SHP77 (cell line): Measurements from ENCODE around the gene EIF4A3.

Experiments
- DNase-seq, 2 experiments: peaks; one replicate each; lab custom pipeline; 2025; lab: John Stamatoyannopoulos, UW

EIF4A3 gene

DNA sequence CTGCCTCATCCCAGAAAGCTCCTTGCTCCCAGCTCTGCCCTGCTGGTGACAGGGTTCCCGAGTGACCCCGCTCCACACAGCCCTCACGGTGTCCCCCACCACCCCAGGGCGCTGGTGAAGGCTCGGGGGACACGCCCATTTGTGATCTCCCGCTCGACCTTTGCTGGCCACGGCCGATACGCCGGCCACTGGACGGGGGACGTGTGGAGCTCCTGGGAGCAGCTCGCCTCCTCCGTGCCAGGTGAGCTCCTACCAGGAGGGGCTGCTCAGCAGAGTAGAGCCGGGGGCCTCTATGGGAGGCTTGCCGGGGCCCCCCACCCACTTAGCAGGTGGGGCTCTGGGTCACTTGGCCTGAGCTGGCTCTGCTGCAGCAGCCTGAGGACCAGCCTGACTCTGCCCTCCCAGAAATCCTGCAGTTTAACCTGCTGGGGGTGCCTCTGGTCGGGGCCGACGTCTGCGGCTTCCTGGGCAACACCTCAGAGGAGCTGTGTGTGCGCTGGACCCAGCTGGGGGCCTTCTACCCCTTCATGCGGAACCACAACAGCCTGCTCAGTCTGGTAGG lies 34.4 kb downstream of the EIF4A3 start:
- DNase-seq = no peak

DNA sequence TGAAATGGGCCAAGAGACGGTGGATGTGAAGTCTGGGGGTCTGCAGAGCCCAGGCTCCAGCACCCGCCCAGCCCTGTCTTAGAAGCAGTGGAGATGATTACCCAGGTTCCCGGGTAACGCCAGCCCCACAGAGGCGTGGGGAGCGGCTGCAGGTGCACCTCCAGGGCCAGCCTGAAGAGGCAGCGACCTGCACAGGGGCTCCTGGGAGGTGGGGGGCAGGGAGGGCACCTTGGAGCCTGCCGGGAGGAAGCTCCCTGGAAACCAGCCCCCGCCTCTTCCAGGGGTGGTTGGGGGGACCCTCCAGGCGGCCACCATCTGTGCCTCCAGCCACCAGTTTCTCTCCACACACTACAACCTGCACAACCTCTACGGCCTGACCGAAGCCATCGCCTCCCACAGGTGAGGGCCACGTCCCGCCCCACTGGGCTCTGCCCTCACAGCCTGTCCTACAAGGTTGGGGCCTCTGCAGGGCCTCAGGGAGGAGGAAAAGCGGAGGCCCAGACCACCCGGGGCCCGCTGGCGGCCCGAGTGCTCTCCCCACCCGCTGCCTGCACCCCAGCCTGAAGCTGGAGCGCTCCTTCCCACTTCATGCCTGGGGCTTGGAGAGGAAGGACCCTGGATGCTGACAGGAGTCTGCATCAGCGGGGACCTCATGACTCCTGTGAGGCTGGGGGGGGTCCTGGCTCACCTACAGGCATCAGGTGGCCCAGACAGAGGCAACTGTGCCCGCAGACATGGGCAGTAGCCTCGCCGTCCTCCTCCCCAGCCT lies 35.0 kb downstream of the EIF4A3 start:
- DNase-seq = no peak

DNA sequence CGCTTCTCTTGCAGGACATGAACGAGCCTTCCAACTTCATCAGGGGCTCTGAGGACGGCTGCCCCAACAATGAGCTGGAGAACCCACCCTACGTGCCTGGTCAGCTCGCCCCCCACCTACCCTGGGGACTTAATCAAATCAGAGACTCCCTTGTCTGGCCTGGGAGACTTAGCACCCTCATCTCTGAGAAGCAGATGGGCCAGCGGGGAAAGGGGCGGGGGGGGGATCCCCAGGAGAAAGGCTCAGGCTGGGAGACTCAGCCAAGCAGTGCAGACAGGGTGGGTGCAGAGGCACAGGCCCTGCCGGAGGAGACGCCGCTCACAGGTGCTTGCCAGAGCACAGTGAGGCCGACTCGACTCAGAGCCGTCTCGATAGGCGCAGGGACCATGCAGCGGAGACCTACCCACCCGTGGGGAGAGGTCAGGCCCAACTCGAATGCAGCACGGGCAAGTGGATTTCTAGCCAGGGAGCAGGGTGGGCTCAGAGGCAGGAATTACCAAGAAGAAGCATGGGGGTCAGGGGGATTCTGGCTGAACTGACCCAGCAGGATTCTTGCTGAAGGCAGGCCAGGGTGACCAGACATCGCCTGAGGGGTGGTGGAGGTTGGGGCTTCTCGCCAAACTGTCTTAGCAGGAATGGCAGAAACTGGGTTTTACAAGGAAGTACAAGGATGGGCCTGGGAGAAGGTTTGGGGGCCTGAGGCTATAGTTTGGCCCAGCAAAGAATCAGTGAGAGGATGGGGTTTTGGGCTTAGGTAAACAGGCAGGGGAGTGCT lies 35.8 kb downstream of the EIF4A3 start:
- DNase-seq = no peak

DNA sequence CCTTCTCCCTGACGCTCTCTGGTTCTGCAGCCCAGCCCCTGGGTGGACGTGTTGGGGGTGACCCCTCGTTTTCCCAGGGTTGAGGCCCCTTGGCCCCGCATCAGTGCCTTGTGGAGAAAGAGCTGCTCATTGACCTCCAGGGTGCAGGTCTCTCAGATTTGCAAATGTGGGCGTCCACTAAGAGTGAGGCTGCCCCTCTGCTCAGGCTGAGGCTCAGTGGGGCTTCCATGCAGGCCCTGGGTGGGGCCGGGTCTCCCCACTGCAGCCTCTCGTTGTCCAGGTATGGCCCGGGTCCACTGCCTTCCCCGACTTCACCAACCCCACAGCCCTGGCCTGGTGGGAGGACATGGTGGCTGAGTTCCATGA lies 36.5 kb downstream of the EIF4A3 start:
- no peak for DNase-seq

DNA sequence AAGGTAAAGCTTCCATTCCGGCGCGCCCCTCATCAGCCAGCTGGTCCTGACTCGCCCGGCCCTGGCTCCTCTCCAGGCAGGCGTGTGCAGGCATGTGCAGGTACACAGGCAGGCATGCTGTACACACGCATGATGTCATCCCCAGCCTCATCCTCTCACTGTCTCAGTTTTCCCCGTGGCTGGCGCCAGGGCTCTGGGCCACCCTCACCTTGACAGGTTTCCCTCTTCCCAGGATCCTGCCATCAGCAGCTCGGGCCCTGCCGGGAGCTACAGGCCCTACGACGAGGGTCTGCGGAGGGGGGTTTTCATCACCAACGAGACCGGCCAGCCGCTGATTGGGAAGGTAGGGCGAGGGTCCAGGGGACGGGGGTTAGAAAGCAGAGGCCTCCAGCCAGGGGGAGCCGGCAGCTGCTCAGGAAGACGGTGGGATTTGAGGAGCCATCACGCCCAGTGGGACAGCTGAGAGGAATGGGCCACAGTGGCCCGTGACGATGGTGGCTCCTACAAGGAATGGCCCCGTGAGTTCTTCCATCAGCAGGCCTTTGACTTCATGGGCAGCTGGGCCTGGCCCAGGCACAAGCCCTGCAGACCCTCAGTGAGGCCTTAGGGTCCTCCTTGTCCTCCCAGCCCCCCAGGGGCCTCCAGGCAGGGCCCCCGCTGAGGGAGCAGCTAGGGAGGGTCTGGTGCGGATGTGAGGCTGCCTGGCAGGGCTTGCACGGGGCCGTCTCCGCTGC lies 37.0 kb downstream of the EIF4A3 start:
- DNase-seq = peak in 1 of 2 experiments; percentile 40

DNA sequence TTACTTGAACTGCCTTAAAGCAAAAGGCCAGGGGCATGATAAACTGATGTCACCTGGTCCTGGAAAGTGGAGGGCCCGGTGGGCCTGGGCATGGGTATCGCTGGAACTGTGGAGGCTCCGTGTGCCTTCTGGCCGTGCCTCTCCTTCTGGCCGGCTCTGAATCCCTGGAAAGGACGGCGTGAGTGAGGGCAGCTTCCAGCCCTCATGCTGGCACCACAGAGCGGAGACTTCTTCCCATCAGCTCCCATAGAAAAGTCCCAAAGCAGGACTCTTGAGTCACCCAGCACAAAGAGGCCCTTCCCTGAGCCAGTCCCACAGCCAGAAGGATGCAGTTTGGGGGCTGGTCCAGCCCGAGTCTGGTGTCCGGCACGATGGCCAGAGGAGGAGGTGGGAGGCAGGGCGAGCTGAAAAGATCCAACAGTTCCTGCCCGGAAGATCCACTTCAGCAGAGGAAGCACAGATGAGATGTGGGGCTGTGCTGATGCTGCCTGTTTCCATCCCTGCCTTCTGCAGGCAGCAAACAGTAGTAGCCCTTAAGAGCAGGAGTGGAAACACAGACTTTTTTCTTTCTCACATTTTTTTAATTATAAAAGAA lies 37.8 kb downstream of the EIF4A3 start:
- no peak for DNase-seq

DNA sequence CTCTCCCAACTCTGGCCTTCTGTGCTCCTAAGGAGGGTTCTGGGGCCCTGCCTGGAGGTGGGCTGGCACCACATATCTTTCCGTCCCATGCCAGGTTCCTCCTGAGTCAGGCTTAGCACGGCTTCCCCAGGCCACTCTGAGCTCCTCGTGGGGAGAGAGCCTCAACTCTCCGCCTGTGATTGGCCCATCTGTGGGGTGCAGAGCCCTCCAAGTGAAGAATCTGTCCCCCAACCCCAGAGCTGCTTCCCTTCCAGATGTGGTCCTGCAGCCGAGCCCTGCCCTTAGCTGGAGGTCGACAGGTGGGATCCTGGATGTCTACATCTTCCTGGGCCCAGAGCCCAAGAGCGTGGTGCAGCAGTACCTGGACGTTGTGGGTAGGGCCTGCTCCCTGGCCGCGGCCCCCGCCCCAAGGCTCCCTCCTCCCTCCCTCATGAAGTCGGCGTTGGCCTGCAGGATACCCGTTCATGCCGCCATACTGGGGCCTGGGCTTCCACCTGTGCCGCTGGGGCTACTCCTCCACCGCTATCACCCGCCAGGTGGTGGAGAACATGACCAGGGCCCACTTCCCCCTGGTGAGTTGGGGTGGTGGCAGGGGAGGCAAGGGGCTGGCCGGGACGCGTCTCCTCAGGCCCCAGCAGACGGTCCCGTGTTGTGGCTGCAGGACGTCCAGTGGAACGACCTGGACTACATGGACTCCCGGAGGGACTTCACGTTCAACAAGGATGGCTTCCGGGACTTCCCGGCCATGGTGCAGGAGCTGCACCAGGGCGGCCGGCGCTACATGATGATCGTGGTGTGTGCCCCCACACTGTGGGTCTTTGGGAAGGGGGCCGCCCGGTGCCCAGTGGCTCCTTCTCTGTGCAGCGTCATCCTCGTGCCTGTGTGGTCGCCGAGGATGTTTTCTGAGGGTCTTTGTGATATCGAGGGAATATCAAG lies 38.6 kb downstream of the EIF4A3 start:
- no peak for DNase-seq

DNA sequence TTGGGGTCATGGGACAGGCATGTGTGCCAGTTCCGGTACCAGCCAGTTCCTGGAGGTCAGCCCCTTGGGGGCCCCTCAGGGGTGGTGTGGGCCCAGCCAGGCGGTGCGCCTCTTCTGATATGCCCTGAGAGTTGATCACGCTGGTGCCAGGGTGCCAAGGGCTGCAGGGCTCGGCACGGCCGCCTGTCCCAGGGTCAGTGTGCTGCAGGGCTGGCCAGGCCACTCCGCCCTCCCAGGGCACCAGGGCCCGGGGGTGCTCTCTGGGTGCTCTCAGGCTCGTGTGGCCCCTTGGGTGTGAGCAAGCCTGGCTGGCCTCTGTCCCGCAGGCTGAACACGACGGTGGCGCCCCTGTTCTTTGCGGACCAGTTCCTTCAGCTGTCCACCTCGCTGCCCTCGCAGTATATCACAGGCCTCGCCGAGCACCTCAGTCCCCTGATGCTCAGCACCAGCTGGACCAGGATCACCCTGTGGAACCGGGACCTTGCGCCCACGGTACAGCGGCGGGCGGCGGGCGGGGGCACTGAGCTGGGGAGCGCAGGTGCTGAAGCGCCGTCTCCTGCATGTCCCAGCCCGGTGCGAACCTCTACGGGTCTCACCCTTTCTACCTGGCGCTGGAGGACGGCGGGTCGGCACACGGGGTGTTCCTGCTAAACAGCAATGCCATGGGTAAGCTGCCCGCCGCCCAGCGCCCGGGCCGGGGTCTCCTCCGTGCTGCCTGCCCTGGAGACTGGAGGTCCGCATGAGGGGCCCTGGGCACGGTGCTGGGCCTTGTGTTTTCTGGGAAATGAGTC lies 39.5 kb downstream of the EIF4A3 start:
- DNase-seq = no peak

DNA sequence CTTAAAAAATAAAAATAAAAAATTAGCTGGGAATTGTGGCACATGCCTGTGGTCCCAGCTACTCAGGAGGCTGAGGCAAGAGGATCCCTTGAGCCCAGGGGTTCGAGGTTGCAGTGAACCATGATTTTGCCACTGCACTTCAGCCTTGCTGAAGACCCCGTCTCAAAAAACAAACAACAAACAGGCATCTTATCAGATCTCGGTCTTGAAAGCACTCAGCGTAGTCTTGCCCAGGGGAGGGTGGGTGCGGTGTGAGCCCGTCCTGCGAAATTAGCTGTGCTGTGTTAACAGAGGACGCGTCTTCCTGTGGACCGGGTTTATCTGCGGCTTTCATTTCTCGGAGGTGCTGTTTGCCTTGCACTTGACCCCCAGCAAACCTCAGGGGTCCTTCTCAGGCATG lies 40.2 kb downstream of the EIF4A3 start:
- no peak for DNase-seq

DNA sequence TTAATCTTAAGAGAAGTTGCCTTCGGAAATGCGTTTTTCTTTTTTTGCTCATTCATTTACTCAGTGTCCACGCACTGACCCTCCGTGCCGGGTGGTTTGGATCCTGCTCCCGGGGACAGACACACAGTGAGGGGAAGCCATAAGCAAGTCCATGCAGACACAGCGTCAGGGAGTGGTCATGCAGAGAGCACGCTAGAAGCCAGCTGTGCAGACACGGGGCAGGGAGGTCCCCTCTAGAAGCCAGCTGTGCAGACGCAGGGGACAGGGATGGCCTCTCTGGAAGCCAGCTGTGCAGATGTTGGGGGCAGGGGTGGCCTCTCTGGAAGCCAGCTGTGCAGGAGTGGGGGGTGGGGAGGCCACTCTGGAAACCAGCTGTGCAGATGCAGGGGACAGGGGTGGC lies 40.8 kb downstream of the EIF4A3 start:
- DNase-seq = no peak

DNA sequence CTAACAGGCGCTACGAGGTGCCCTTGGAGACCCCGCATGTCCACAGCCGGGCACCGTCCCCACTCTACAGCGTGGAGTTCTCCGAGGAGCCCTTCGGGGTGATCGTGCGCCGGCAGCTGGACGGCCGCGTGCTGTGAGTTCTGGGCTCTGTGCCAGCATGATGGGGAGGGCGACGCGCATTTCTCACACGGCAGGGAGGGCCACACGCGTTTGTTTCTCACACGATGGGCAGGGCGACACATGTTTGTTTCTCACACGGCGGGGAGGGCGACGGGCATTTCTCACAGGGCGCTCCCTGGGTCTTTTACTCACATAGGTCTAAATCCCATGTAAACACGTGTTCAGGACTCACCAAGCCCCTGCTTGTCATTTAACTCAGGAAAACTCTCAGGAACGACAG lies 41.2 kb downstream of the EIF4A3 start:
- peak; percentile 33 to 50 for DNase-seq

DNA sequence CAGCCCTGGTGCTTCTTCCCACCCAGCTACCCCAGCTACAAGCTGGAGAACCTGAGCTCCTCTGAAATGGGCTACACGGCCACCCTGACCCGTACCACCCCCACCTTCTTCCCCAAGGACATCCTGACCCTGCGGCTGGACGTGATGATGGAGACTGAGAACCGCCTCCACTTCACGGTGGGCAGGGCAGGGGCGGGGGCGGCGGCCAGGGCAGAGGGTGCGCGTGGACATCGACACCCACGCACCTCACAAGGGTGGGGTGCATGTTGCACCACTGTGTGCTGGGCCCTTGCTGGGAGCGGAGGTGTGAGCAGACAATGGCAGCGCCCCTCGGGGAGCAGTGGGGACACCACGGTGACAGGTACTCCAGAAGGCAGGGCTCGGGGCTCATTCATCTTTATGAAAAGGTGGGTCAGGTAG lies 42.0 kb downstream of the EIF4A3 start:
- no peak for DNase-seq

DNA sequence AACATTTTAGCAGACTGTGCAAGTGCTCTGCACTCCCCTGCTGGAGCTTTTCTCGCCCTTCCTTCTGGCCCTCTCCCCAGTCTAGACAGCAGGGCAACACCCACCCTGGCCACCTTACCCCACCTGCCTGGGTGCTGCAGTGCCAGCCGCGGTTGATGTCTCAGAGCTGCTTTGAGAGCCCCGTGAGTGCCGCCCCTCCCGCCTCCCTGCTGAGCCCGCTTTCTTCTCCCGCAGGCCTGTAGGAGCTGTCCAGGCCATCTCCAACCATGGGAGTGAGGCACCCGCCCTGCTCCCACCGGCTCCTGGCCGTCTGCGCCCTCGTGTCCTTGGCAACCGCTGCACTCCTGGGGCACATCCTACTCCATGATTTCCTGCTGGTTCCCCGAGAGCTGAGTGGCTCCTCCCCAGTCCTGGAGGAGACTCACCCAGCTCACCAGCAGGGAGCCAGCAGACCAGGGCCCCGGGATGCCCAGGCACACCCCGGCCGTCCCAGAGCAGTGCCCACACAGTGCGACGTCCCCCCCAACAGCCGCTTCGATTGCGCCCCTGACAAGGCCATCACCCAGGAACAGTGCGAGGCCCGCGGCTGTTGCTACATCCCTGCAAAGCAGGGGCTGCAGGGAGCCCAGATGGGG lies 42.5 kb downstream of the EIF4A3 start:
- no peak for DNase-seq

DNA sequence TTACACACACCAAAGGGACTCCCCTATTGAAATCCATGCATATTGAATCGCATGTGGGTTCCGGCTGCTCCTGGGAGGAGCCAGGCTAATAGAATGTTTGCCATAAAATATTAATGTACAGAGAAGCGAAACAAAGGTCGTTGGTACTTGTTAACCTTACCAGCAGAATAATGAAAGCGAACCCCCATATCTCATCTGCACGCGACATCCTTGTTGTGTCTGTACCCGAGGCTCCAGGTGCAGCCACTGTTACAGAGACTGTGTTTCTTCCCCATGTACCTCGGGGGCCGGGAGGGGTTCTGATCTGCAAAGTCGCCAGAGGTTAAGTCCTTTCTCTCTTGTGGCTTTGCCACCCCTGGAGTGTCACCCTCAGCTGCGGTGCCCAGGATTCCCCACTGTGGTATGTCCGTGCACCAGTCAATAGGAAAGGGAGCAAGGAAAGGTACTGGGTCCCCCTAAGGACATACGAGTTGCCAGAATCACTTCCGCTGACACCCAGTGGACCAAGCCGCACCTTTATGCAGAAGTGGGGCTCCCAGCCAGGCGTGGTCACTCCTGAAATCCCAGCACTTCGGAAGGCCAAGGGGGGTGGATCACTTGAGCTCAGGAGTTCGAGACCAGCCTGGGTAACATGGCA lies 43.4 kb downstream of the EIF4A3 start:
- no peak for DNase-seq

DNA sequence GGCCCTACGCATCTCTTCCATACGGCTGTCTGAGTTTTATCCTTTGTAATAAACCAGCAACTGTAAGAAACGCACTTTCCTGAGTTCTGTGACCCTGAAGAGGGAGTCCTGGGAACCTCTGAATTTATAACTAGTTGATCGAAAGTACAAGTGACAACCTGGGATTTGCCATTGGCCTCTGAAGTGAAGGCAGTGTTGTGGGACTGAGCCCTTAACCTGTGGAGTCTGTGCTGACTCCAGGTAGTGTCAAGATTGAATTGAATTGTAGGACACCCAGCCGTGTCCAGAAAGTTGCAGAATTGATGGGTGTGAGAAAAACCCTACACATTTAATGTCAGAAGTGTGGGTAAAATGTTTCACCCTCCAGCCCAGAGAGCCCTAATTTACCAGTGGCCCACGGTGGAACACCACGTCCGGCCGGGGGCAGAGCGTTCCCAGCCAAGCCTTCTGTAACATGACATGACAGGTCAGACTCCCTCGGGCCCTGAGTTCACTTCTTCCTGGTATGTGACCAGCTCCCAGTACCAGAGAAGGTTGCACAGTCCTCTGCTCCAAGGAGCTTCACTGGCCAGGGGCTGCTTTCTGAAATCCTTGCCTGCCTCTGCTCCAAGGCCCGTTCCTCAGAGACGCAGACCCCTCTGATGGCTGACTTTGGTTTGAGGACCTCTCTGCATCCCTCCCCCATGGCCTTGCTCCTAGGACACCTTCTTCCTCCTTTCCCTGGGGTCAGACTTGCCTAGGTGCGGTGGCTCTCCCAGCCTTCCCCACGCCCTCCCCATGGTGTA lies 44.1 kb downstream of the EIF4A3 start:
- DNase-seq = no peak

DNA sequence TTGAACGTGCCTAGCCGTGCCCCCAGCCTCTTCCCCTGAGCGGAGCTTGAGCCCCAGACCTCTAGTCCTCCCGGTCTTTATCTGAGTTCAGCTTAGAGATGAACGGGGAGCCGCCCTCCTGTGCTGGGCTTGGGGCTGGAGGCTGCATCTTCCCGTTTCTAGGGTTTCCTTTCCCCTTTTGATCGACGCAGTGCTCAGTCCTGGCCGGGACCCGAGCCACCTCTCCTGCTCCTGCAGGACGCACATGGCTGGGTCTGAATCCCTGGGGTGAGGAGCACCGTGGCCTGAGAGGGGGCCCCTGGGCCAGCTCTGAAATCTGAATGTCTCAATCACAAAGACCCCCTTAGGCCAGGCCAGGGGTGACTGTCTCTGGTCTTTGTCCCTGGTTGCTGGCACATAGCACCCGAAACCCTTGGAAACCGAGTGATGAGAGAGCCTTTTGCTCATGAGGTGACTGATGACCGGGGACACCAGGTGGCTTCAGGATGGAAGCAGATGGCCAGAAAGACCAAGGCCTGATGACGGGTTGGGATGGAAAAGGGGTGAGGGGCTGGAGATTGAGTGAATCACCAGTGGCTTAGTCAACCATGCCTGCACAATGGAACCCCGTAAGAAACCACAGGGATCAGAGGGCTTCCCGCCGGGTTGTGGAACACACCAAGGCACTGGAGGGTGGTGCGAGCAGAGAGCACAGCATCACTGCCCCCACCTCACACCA lies 44.8 kb downstream of the EIF4A3 start:
- peak in 1 of 2 experiments; percentile 34 for DNase-seq
